Subcutaneous abdominal adipose tissue (tissue), 5 donors: ENCODE results near the gene ZNF77.
"Not testable (repeated sequence)": the region's sequence is repeated elsewhere in the genome, so short reads cannot be mapped to it uniquely, and the experiment has no call there.

ENCODE experiments used
- H3K27ac ChIP-seq: one replicate; pipeline ENCODE4 v1.7.0; 2013; ENCODE audit warnings: low read depth, mild to moderate bottlenecking, inconsistent platforms, low read length, moderate library complexity
- H3K27me3 ChIP-seq, 5 donors: one replicate each; pipeline ENCODE4 v1.7.0; 2013; ENCODE audit warnings: low read length in 5 of 5, inconsistent platforms in 1 of 5; ENCODE audit not compliant: control insufficient read depth in 5 of 5, insufficient read depth in 4 of 5
- H3K36me3 ChIP-seq, 5 donors: one replicate each; pipeline ENCODE4 v1.7.0; 2013; ENCODE audit warnings: low read length in 5 of 5; ENCODE audit not compliant: control insufficient read depth in 5 of 5, insufficient read depth in 5 of 5
- H3K4me1 ChIP-seq, 5 donors: one replicate each; pipeline ENCODE4 v1.7.0; 2013; ENCODE audit warnings: low read length in 5 of 5, mild to moderate bottlenecking in 3 of 5, moderate library complexity in 1 of 5; ENCODE audit not compliant: control insufficient read depth in 5 of 5, insufficient read depth in 5 of 5
- H3K4me3 ChIP-seq, 5 donors: one replicate each; pipeline ENCODE4 v1.7.0; 2013; ENCODE audit warnings: low read length in 5 of 5, low read depth in 1 of 5
- H3K9ac ChIP-seq, 5 donors: one replicate each; pipeline ENCODE4 v1.7.0; 2013; ENCODE audit warnings: low read length in 5 of 5, mild to moderate bottlenecking in 4 of 5, moderate library complexity in 3 of 5
- H3K9me3 ChIP-seq, 5 donors: one replicate each; pipeline ENCODE4 v1.7.0; 2013; ENCODE audit warnings: low read length in 5 of 5; ENCODE audit not compliant: control insufficient read depth in 5 of 5
- donor health status: healthy.
- donor health status: healthy.
- donor health status: healthy.
- donor health status: healthy.
- donor health status: healthy.

ZNF77 gene

DNA sequence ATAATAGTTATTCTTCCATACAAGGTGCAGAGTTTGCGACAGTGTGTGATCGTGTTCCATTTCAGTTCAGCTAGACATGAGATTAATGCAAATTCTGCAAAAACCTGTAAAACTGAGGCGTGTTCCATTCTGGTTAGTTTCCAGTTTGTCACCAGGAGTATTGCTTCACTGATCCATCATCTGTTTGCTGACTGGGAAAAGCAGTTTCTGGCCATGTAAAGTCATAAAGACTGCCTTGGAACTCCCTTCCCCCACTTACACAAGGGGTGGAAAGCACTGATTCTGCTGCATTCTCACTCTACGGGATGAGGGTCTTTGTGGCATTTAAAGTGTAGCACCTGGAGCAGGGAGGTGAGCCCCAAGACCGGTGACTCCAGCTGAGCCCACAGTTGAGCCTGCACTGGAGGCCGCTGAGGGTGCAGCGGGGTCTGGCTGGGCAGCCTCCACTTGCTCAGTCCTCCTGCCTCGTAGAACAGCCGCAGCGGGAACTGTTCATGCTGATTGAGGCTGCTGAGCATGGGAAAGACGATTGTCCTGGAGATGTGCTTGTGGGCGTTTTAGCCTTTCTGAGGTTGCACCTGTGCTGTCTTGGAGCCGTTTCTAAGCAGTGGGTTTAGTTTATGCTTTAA, 42.1 kb downstream of the ZNF77 start:
- Histone ChIP-seq H3K9ac (peak overlapping the region in 1 of 5 donors; percentile 17), H3K27ac (no peak overlapping the region), H3K27me3 (no peaks in the 10 kb centered on the region), H3K36me3 (no peaks in the 10 kb centered on the region), H3K9me3 (no peaks in the 10 kb centered on the region), H3K4me3 (no peak overlapping the region), H3K4me1 (peaks cover 0 to 16% (median 10%) of the 10 kb centered on the region in 5 donors)

DNA sequence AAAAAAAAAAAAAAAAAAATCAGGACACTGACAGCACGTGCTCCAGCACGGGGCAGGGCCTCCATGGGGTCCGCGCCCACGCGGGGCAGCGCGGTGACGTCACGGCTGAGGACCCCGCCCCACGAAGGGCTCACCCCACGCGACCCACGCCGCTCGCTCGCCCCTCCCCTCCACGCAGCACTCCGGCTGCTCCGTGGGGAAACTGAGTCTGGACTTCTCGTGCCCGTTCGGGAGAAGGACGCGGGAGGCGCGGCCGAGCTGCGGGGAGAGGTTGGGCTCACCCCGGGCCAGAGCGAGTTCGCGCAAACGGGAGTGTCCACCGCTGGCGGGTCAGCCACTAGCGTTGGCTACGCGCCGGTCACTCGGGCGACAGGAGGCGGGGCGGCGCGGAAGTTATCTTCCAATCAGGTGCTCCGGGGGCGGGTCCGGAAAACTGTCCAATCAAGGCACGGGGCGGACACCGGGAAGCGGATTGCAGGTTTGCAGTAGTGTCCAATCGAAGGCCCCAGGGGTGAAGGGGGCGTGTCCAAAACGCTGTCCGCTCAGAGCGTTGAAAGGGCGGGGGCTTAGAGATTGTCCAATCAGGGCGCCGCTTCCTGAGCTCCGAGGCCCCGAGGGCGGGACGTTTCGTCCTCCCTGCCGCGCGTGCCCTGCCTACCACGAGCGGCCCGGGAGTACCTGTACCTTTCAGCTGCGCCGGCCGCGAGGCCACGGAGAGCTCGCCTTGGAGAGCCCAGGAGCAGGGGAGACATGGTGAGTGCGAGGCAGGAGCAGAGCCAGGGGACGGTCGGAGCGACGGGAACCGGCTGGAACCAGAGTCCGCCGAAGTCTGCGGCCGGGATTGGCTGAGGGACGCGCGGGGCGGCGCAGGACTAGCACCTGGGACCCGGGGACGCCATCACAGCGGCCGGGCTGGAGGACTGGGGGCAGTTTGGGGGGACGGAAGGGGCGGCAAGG, 44.2 kb downstream of the ZNF77 start, which contains the start of gene ZNF57:
Gene ZNF57 (plus strand): TSS at position 633 of the 957 bp plus-strand sequence. CDS start 118 bp downstream, at position 751.
- peaks cover 2 to 12% (median 9%) of the 10 kb centered on the region in 5 donors for H3K9me3 ChIP-seq
- peaks cover 4 to 16% (median 10%) of the 10 kb centered on the region in 5 donors for H3K4me1 ChIP-seq
- peak within 1 kb of the TSS; percentile 72 to 90 (median 85) for H3K4me3 ChIP-seq
- no peaks in the 10 kb centered on the region for H3K27me3 ChIP-seq
- peak within 1 kb of the TSS; percentile 74 for H3K27ac ChIP-seq
- peak within 1 kb of the TSS in 4 of 5 donors; percentile 68 to 83 (median 78) for H3K9ac ChIP-seq
- H3K36me3 ChIP-seq = no peaks in the 10 kb centered on the region

DNA sequence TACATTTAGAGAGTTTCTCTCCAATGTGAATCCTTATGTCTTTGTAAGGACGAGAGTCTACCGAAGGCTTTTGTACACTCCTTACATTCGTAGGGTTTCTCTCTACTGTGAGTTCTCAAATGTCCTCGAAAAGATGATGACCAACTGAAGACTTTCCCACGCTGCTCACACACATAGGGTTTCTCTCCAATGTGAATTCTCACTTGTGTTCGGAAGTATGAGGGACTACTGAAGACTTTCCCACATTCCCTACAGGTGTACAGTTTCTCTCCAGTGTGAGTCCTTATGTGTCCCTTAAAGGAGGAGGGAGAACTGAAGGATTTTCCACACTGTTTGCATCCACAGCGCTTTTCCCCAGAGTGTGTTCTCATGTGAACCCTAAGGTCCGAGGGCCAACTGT, 48.1 kb downstream of the ZNF77 start:
- Histone ChIP-seq H3K36me3 (no peaks in the 10 kb centered on the region), H3K27ac (no peak overlapping the region), H3K4me1 (peaks cover 4 to 10% (median 9%) of the 10 kb centered on the region in 5 donors), H3K27me3 (no peaks in the 10 kb centered on the region), H3K9ac (peak overlapping the region in 1 of 5 donors; percentile 82), H3K9me3 (peaks cover 2 to 12% (median 9%) of the 10 kb centered on the region in 5 donors), H3K4me3 (peak overlapping the region in 2 of 5 donors; percentile 5 to 7)

DNA sequence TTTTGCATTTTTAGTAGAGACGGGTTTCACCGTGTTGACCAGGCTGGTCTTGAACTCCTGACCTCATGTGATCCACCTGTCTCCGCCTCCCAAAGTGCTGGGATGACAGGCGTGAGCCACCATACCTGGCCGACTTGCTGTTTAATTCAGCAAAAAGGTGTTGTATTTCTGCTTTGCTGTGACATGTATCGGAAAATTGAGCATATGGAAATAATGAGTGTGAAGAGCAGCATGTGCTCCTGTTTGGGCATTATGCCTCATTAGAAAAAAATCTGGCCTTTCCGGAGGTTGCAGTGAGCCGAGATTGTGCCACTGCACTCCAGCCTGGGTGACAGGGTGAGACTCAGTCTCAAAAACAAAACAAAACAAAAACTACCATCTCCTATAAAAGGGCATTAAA, 54.2 kb downstream of the ZNF77 start:
- not testable (repeated sequence) for H3K27me3 ChIP-seq, H3K36me3 ChIP-seq, H3K27ac ChIP-seq, H3K9ac ChIP-seq, H3K4me3 ChIP-seq, H3K9me3 ChIP-seq
- peaks cover 0 to 18% (median 7%) of the 10 kb centered on the region in 5 donors for H3K4me1 ChIP-seq

DNA sequence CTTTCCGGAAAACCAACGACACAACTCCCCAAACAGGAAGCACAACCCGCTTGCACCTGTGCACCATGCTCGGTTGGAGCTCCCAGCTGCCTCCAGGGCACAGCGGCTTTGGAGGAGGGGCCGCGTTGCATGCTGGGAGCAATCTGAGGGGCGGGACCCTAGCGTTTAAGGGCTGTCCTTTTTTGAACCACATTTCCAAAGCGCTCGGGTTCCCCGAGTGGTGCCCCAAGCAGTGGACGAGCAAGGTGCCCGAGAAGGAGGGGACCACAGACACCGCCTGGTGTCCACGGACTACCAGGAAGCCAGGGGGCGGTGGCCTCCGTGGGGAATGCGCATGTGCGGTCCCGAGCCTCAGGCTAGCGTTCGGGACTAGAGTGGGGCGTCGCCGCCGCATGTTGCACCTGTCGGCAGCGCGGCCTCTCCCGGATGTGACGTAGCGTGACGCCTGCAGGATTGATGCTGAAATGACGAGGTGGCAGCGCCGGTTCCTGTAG, 56.0 kb downstream of the ZNF77 start:
- Histone ChIP-seq H3K27me3 (peaks cover 0 to 3% (median 0%) of the 10 kb centered on the region in 5 donors), H3K4me1 (peaks cover 0 to 18% (median 7%) of the 10 kb centered on the region in 5 donors), H3K36me3 (no peaks in the 10 kb centered on the region), H3K9me3 (no peaks in the 10 kb centered on the region), H3K9ac (peak overlapping the region in 3 of 5 donors; percentile 31 to 42 (median 37)), H3K27ac (no peak overlapping the region), H3K4me3 (peak overlapping the region; percentile 40 to 65 (median 59))

DNA sequence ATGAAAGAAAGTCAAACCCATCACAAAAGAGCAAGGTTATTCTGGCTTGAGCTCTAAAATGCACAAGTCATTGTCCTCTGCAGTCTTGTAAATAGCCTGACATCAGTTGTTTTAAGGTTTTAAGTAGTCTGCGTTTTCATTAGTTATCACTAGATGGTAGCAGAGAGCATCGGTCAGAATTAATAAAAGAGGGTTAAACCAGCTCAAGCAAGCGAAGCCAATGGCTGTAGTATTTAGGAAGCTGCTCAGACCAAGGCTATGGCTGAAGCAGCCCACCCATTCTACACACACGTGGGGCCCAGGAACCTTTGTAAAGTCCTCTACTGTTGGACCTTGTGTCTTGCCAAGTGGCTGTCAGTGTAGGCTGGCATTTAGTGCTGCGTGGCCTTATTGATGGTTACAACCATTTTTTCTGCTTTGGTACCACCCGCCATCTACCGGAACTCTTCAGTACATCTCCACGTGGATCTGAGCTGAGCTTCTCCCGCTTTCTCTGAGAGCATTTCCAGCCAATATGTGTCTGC, 57.3 kb downstream of the ZNF77 start:
- H3K27ac ChIP-seq = no peak overlapping the region

DNA sequence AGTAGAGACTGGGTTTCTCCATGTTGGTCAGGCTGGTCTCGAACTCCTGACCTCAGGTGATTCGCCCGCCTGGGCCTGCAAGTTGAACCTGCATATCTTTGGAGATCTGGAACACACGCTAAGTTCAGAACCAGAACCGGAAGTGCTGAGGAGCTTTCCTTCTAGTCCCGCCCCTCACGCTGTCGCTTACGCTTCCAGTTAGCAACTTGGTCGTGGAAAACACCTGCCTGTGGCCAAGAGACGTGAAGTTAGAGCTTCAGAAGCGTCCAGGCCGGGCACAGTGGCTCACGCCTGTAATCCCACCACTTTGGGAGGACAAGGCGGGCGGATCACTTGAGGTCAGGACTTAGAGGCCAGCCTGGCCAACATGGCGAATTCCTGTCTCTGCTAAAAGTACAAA, 59.0 kb downstream of the ZNF77 start:
- Histone ChIP-seq H3K36me3 (no peaks in the 10 kb centered on the region), H3K9ac (no peak overlapping the region), H3K27ac (no peak overlapping the region), H3K4me3 (no peak overlapping the region), H3K4me1 (peaks cover 0 to 18% (median 7%) of the 10 kb centered on the region in 5 donors), H3K9me3 (no peaks in the 10 kb centered on the region), H3K27me3 (peaks cover 0 to 3% (median 0%) of the 10 kb centered on the region in 5 donors)

More for the DNA sequence above, 57.3 kb downstream of the ZNF77 start:
- Histone ChIP-seq H3K4me1 (peaks cover 0 to 18% (median 7%) of the 10 kb centered on the region in 5 donors), H3K9ac (no peak overlapping the region), H3K4me3 (no peak overlapping the region), H3K27me3 (peaks cover 0 to 3% (median 0%) of the 10 kb centered on the region in 5 donors), H3K9me3 (no peaks in the 10 kb centered on the region), H3K36me3 (no peaks in the 10 kb centered on the region)

DNA sequence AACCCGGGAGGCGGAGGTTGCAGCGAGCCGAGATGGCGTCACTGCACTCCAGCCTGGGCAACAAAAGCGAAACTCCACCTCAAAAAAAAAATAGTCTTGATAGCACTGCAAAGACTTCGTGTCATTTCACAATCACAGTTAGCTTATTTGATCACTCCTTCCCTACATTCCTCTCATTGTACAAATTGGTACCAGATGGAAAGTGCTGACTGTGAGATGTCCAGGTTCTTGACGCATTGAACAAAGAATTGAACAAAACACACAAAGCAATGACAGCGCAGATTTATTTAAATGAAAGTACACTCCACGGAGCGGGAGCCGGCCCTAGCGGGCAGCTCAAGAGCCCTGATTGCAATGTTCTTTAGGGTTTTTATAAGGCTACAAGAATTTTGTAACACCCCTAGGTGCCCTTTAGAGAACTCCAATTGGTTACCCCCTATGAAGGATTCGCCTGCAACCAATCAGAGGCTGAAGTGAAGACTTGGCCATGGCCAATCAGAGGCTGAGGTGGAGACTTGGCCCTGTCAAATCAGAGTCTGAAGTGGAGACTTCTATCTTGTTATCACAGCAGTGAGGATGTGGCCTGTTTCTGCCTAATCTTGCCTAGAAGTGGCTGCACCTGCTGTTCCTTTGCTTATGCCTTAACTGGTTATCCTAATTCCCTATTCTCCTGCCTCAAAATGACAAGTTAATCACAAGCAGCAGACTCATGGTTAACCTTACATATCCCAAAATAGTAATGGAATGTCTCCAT, 60.9 kb downstream of the ZNF77 start:
- Histone ChIP-seq H3K9ac (no peak overlapping the region), H3K4me3 (no peak overlapping the region), H3K9me3 (peaks cover 0 to 2% (median 0%) of the 10 kb centered on the region in 5 donors), H3K36me3 (no peaks in the 10 kb centered on the region), H3K4me1 (peaks cover 0 to 15% (median 7%) of the 10 kb centered on the region in 5 donors), H3K27ac (no peak overlapping the region), H3K27me3 (peaks cover 0 to 3% (median 0%) of the 10 kb centered on the region in 5 donors)
